Measurements from ENCODE around the gene COL3A1.

The COL3A1 gene

GRCh38 chr2:188975497-188976102 lies 1.4 kb downstream of the COL3A1 start:
- no peak for DNase-seq (ENCODE audit: low read depth)

DNA sequence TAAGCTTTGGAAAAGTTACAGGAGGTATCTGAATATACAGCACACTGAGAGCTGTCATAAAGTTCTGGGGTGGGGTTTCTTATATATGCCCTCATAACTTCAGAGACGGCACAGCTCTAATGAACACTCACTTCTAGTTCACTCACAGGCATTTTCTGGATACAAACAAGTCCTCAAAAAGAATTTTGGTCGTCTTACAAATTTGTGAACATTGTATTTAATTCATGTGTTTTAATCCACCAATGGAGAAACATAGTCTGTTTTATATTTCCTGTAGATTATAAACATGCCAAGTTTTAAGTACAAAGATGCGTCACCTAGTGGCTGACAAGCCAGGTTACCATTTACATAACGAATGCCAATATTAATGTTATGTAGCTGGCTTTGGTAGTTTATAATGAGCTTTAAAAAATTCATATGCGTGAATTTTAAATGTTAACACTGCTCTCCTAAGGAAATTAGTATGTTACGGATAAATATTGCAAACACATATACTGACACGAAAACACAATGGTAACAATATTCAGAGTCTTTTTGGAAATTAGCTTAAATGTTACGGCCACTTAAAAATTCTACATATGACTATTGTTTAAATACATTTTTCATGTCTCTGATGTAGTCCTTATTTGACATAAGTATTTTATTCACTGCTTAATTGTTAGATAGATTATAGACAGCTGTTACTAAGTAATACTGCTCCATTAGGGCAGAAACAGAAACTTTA lies 2.5 kb downstream of the COL3A1 start:
- no peak for DNase-seq (ENCODE audit: low read depth)

- DNase-seq (ENCODE audit: low read depth), result no peak
Observed at GRCh38 chr2:188977317-188977716, 3.1 kb downstream of the COL3A1 start.

- DNase-seq (ENCODE audit: low read depth), result no peak
Observed at GRCh38 chr2:188978291-188979081, 4.3 kb downstream of the COL3A1 start.

GRCh38 chr2:188979187-188980114 lies 5.3 kb downstream of the COL3A1 start:
- DNase-seq (ENCODE audit: low read depth), result no peak

DNA sequence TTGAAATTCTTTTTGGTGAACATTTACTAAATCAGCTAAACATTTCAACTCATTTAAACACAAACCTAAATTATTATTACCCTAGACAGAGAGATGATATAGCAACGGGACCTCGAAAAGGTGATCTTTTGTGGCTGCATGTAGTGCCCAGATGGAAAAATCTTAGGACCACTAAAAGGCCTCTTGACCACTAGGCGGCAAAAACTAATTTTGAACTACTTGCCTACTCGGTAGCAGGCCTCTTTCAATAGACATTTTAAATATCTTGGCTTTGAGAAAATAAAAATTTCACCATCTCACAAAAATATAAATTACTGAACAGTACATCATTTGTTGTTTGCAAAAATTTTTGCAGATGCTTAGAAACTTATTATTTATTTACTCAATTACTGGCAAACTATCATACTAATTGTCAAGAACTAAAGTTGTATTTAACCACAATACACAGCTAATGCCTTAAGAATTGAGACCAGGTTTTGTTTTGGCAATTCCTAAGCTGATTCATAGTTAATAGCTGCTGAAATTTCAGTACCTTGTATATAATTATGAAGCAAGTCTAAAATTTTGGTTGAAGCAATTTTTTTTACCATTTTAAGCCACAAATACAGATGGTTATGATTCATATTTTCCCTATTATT lies 9.4 kb downstream of the COL3A1 start:
- DNase-seq (ENCODE audit: low read depth), result no peak

DNA sequence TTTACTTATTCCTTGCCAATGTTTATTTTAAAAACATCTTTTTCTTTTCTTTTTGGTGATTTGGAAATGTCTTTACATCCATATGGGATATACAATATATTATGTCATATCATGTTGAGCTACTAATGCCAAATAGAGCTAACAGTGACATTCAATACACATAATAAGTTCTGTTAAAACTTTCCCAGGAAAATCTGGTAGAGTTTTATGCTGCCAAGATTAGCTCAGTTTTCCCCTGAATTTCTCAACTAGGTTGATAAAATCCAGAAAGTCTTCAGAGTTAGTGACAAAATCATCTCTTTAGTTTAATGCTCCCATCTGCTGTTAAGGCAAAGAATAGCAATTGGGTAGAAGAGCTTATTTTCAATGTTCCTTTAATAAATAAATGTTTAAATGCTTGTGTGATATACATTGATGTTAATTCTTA lies 9.9 kb downstream of the COL3A1 start:
- no peak for DNase-seq (ENCODE audit: low read depth)

DNA sequence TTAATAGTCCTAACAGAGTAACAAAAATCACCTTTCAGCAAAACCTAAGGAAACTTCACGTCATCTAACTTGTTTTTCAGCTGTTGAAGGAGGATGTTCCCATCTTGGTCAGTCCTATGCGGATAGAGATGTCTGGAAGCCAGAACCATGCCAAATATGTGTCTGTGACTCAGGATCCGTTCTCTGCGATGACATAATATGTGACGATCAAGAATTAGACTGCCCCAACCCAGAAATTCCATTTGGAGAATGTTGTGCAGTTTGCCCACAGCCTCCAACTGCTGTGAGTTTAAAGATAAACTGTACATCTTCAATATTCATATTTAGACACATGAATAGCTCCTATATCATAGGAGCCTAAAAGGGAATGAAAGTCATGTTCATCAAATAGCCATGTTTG lies 10.5 kb downstream of the COL3A1 start:
- no peak for DNase-seq (ENCODE audit: low read depth)

- no peak for DNase-seq (ENCODE audit: low read depth)
Observed at GRCh38 chr2:188986839-188987238, 12.7 kb downstream of the COL3A1 start.

GRCh38 chr2:188993247-188993646 lies 19.1 kb downstream of the COL3A1 start:
- no peak for DNase-seq (ENCODE audit: low read depth)

- no peak for DNase-seq (ENCODE audit: low read depth)
Observed at GRCh38 chr2:188997263-188997662, 23.1 kb downstream of the COL3A1 start.

- no peak for DNase-seq (ENCODE audit: low read depth)
Observed at GRCh38 chr2:189000221-189000620, 26.0 kb downstream of the COL3A1 start.

DNA sequence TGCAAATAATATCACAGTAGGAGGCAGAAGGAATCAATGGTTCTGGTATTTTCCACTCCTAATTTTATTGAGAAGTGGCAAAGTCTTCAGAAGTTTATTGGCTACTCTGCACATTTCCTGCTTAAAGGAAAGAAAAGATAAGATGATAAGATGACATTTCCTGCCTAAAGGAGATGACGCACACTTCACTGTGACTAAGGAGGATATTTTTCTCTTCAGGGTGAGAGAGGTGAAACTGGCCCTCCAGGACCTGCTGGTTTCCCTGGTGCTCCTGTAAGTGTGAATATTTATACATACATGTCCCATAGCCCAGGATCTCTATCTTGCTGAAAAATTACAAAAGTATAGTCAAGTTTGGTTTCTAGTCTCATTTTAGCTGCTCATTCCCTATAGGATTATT lies 27.9 kb downstream of the COL3A1 start:
- DNase-seq (ENCODE audit: low read depth), result no peak

DNA sequence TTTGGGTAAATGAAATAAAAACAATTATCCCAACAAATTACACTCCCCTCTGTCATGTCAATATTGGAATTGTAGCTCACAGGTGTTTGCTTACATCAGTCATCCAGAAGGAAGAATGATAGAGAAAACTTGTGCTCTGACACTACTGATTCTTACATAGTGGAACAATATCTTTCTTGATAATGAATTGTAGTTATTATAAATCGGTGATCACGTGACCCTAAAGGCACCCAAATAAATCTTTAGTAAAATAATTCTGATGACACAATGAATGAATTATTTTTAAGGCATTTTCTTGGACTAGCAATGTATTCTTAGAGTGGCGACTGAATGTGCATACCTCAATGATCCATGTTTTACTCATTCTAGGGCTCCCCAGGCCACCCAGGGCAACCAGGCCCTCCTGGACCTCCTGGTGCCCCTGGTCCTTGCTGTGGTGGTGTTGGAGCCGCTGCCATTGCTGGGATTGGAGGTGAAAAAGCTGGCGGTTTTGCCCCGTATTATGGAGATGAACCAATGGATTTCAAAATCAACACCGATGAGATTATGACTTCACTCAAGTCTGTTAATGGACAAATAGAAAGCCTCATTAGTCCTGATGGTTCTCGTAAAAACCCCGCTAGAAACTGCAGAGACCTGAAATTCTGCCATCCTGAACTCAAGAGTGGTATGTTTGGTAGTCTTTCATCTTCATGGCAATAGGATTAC lies 34.5 kb downstream of the COL3A1 start:
- DNase-seq (ENCODE audit: low read depth), result no peak

- DNase-seq (ENCODE audit: low read depth), result no peak
Observed at GRCh38 chr2:189010536-189010935, 36.4 kb downstream of the COL3A1 start.

GRCh38 chr2:189012351-189012750 lies 38.2 kb downstream of the COL3A1 start:
- DNase-seq (ENCODE audit: low read depth), result no peak

DNA sequence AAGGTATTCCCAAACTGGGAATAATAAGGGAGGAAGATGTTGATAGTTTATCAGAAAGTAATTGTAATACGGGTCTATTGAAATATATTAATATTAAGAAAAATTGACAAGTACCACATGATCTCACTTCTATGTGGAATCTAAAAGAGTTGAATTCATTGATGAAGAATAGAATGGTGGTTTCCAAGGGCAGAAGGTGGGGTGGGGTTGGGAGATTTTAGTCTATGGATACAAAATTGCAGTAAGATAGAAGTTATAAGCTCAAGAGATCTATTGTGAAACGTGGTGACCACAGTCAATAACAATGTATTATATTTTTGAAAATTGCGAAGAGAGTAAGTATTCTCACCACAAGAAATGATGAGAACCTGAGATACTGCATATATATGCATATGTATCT lies 38.9 kb downstream of the COL3A1 start:
- DNase-seq (ENCODE audit: low read depth), result no peak

- no peak for DNase-seq (ENCODE audit: low read depth)
Observed at GRCh38 chr2:189013671-189014448, 39.7 kb downstream of the COL3A1 start.

DNA sequence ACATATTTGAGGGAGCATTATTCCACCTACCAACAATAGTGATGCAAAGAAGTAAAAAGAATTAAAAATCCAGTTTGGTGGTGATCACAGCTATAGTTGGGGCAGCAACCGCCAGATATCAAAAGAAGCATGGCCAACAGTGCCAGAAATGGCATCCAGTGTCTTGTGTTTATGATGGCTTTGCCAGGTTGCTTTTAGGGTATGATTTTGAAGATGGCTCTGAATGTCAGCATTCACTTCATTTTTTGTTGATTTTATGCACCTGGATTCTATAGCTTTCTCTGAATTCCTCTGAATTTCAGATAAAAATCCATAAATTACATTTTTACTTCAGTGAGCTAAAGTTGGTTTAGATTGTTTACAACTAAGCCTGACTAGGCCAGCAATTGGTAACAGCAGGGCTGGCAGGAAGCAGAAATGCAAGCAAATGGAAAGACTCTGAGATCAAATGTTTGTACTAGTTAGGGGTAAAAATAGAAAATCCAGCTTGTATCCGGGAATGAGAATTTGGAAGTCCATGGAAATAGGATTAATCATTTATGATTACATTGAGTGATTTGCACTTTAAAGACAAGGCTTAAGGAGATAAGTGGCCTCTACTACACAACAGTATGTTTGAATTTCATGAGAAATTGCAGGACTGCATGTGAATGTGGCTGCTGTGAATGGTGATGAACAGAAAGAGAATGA lies 40.4 kb downstream of the COL3A1 start:
- DNase-seq (ENCODE audit: low read depth), result no peak

Measured in T follicular helper cell (primary cell).